WERI-Rb-1 (cell line): Measurements from ENCODE around the gene TGIF1.

Source experiments
- DNase-seq: peaks from one replicate; pipeline ENCODE4 v3.0.0-alpha.2; 2020
- H3K27ac ChIP-seq: fragments of 250-450 bp; sonication (Bioruptor Pico); 2 replicates; pipeline ENCODE4 v1.5.1; 2020; ENCODE audit warnings: mild to moderate bottlenecking, moderate library complexity
- H3K27me3 ChIP-seq: fragments of 250-450 bp; sonication (Bioruptor Pico); 2 replicates; pipeline ENCODE4 v1.5.1; 2021; ENCODE audit warnings: mild to moderate bottlenecking, low read depth, moderate library complexity; ENCODE audit not compliant: insufficient read depth, severe bottlenecking
- H3K36me3 ChIP-seq: fragments of 250-450 bp; sonication (Bioruptor Pico); 2 replicates; pipeline ENCODE4 v1.5.1; 2020; ENCODE audit warnings: mild to moderate bottlenecking, moderate library complexity
- H3K4me3 ChIP-seq: 2 replicates; pipeline ENCODE4 v1.5.1; 2011; ENCODE audit warnings: low read depth, mild to moderate bottlenecking, control low read depth, low read length
- H3K9me3 ChIP-seq: fragments of 250-450 bp; sonication (Bioruptor Pico); 2 replicates; pipeline ENCODE4 v1.5.1; 2021; ENCODE audit warnings: mild to moderate bottlenecking, moderate library complexity; ENCODE audit not compliant: severe bottlenecking
- CTCF ChIP-seq: IDR thresholded peaks from 2 replicates; pipeline ENCODE4 v1.5.1; 2011; ENCODE audit warnings: low read depth, mild to moderate bottlenecking, control low read depth, inconsistent platforms, low read length

TGIF1 gene

DNA sequence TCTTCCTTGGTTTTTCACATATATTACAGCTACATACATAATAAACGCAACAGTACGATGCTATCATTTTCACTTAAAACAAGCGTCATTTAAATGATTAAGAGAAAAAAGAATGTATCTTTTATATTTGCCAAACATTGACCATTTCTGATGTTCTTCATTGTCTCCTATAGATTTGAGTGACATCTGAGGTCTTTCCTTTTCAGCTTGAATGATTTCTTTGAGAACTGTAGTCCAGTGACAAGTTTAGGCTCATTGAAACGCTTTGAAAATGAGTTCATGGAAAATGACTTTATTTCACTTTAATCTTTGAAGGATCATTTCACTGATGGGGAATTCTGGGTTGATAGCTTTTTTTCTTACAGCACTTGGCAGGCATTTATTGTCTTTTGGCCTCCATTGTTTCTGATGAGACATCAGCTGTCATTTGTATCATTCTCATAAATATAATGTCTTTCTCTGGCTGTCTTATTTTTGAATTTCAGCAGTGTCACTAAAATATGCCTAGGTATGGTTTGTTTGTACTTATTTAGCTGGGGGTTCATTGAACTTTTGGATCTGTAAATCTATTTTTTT lies 10.9 kb downstream of the TGIF1 start:
- H3K9me3 ChIP-seq, result no peaks in the 10 kb centered on the region
- peaks cover 39% of the 10 kb centered on the region for H3K36me3 ChIP-seq
- no peak overlapping the region for H3K27ac ChIP-seq
- H3K4me3 ChIP-seq, result no peak overlapping the region
- DNase-seq, result no peak
- H3K27me3 ChIP-seq, result no peaks in the 10 kb centered on the region
- no peak for TF ChIP-seq CTCF

DNA sequence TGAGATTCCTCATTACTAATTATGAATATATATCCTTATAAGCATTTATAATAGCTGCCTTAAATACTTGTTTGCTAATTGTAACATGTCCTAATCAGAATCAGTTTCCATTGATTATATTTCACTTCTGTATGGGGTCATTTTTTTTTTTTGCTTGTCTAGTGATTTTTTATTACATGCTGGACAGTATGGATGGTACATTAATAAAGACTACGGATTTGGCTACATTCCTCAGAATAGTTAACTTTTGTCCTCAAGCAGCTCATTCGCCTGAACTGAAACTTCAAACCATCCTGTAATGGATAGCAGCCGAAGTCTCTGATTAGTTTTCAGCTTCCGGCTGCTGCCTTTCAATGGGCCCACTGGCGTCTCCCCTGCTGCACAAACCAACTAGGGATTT lies 11.7 kb downstream of the TGIF1 start:
- Histone ChIP-seq H3K27me3 (no peaks in the 10 kb centered on the region), H3K27ac (no peak overlapping the region), H3K9me3 (no peaks in the 10 kb centered on the region), H3K36me3 (peaks cover 31% of the 10 kb centered on the region), H3K4me3 (no peak overlapping the region)
- TF ChIP-seq CTCF, result no peak
- DNase-seq, result no peak

- Histone ChIP-seq H3K36me3 (peaks cover 17% of the 10 kb centered on the region), H3K9me3 (no peaks in the 10 kb centered on the region), H3K27ac (no peak overlapping the region), H3K4me3 (no peak overlapping the region), H3K27me3 (no peaks in the 10 kb centered on the region)
- no peak for DNase-seq
- no peak for TF ChIP-seq CTCF
These were observed 13.1 kb downstream of the TGIF1 start for GRCh38 chr18:3463051-3463450.

DNA sequence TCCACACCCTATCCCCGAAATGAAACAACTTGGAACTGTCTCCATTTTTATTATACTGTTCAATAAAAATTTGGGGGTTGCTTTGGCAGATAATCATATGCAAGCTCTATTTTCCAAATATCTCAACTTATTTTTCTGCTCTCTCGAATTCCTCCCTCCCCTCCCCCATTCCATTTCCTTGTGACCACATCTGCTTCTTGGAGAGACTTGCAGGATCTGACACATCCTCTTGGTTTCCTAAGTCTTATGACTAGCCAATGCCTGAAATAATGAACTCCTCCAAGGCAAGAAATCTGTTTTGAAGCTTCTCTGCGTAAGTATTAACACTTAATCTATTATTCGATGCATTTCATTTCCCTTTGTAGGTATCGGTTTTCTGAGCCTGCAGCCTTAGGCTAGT lies 16.1 kb downstream of the TGIF1 start:
- no peak overlapping the region for H3K4me3 ChIP-seq
- TF ChIP-seq CTCF, result no peak
- no peak overlapping the region for H3K27ac ChIP-seq
- no peak for DNase-seq
- H3K9me3 ChIP-seq, result no peaks in the 10 kb centered on the region
- H3K36me3 ChIP-seq, result no peaks in the 10 kb centered on the region
- no peaks in the 10 kb centered on the region for H3K27me3 ChIP-seq

- Histone ChIP-seq H3K4me3 (no peak overlapping the region), H3K9me3 (no peaks in the 10 kb centered on the region), H3K27ac (no peak overlapping the region), H3K27me3 (no peaks in the 10 kb centered on the region), H3K36me3 (no peaks in the 10 kb centered on the region)
- TF ChIP-seq CTCF, result no peak
- DNase-seq, result no peak
These were observed 16.9 kb downstream of the TGIF1 start for GRCh38 chr18:3466872-3467271.

- Histone ChIP-seq H3K9me3 (no peaks in the 10 kb centered on the region), H3K4me3 (no peak overlapping the region), H3K27me3 (no peaks in the 10 kb centered on the region), H3K36me3 (no peaks in the 10 kb centered on the region), H3K27ac (no peak overlapping the region)
- DNase-seq, result no peak
- TF ChIP-seq CTCF, result no peak
These were observed 18.2 kb downstream of the TGIF1 start for GRCh38 chr18:3468066-3468705.
